Measurements from ENCODE around the gene ZYG11B. TPM values are rescaled to one million over a fixed set of nuclear protein-coding genes. Genes with fewer than 3 reads are reported as not detected.
A peak's percentile ranks its signal among the peaks of the same experiment; 100 is the strongest.

The ZYG11B gene
- total and polyA plus RNA-seq, 2 of the 13 experiments (the other 11 are each of a cell fraction or from before 2014, with no cell fraction given) = 6.9 to 17.9 TPM

DNA sequence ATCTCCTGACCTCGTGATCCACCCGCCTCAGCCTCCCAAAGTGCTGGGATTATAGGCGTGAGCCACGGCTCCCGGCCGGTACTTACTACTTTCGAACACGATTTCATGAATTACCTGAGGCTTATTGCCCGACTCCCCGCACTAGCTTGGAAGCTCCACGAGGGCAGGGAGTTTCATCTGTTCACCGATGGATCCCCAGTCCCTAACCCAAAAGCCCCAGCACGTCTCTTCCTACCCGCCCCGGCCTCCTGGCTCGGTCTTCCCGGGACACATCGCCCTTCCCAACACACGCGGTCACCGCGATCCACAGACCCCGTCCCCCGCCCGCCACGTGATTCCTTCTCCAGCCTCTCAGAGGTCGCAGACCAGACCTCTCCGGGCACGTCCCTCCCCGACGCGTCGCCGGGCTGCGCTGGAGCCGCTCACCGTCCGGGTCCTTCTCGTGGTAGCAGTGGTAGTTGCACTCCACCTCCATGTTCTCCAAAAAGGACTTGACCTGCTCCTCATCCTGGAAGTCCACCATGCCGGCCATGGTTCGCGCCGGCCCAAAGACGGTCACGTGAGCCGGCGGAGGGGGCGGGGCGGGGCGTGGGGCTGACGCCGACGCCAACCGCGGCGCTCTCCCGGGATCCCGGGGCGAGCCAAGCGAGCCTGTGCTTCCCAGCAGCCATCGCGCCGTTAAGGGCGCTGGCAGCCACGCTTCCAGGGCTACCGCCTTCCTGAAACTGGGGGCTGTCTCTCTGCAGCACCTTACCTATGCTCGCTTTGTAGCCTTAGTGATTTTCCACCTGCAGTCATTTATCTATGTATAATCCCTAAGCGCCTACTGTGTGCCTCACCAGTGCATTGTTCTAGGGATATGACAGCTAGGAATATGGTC, 28.2 kb upstream of the ZYG11B start, which contains the start of gene COA7 (continued):
- no peak for TF ChIP-seq MAFK (conservative IDR thresholded peaks at IDR 0.05 in 1 of 2, IDR thresholded peaks at IDR 0.05 in 1 of 2; ENCODE audit: low read length in 2 of 2)
- TF ChIP-seq NR2C2 (CRISPR knock-in tag; IDR thresholded peaks at IDR 0.05; ENCODE audit: borderline replicate concordance) = peak; percentile 72; the same call in 1 of the 2 replicates
- TF ChIP-seq, protein P1, sequence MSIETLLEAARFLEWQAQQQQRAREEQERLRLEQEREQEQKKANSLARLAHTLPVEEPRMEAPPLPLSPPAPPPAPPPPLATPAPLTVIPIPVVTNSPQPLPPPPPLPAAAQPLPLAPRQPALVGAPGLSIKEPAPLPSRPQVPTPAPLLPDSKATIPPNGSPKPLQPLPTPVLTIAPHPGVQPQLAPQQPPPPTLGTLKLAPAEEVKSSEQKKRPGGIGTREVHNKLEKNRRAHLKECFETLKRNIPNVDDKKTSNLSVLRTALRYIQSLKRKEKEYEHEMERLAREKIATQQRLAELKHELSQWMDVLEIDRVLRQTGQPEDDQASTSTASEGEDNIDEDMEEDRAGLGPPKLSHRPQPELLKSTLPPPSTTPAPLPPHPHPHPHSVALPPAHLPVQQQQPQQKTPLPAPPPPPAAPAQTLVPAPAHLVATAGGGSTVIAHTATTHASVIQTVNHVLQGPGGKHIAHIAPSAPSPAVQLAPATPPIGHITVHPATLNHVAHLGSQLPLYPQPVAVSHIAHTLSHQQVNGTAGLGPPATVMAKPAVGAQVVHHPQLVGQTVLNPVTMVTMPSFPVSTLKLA (IDR thresholded peaks at IDR 0.05) = peak; percentile 78
- TF ChIP-seq, protein P2, sequence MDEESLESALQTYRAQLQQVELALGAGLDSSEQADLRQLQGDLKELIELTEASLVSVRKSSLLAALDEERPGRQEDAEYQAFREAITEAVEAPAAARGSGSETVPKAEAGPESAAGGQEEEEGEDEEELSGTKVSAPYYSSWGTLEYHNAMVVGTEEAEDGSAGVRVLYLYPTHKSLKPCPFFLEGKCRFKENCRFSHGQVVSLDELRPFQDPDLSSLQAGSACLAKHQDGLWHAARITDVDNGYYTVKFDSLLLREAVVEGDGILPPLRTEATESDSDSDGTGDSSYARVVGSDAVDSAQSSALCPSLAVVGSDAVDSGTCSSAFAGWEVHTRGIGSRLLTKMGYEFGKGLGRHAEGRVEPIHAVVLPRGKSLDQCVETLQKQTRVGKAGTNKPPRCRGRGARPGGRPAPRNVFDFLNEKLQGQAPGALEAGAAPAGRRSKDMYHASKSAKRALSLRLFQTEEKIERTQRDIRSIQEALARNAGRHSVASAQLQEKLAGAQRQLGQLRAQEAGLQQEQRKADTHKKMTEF (CRISPR knock-in tag; IDR thresholded peaks at IDR 0.05) = peak; percentile 85; the same call in 1 of the 2 replicates
- TF ChIP-seq ZNF225 (CRISPR knock-in tag; IDR thresholded peaks at IDR 0.05) = peak; percentile 93
- no peak for TF ChIP-seq ATAD3A (CRISPR knock-in tag; IDR thresholded peaks at IDR 0.05)
- no peak for TF ChIP-seq HNRNPH1 (optimal IDR thresholded peaks at IDR 0.05; ENCODE audit: low read depth, low read length)
- TF ChIP-seq, protein P3, sequence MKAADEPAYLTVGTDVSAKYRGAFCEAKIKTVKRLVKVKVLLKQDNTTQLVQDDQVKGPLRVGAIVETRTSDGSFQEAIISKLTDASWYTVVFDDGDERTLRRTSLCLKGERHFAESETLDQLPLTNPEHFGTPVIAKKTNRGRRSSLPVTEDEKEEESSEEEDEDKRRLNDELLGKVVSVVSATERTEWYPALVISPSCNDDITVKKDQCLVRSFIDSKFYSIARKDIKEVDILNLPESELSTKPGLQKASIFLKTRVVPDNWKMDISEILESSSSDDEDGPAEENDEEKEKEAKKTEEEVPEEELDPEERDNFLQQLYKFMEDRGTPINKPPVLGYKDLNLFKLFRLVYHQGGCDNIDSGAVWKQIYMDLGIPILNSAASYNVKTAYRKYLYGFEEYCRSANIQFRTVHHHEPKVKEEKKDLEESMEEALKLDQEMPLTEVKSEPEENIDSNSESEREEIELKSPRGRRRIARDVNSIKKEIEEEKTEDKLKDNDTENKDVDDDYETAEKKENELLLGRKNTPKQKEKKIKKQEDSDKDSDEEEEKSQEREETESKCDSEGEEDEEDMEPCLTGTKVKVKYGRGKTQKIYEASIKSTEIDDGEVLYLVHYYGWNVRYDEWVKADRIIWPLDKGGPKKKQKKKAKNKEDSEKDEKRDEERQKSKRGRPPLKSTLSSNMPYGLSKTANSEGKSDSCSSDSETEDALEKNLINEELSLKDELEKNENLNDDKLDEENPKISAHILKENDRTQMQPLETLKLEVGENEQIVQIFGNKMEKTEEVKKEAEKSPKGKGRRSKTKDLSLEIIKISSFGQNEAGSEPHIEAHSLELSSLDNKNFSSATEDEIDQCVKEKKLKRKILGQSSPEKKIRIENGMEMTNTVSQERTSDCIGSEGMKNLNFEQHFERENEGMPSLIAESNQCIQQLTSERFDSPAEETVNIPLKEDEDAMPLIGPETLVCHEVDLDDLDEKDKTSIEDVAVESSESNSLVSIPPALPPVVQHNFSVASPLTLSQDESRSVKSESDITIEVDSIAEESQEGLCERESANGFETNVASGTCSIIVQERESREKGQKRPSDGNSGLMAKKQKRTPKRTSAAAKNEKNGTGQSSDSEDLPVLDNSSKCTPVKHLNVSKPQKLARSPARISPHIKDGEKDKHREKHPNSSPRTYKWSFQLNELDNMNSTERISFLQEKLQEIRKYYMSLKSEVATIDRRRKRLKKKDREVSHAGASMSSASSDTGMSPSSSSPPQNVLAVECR (CRISPR knock-in tag; IDR thresholded peaks at IDR 0.05; ENCODE audit: borderline replicate concordance) = peak; percentile 93
- peak; percentile 83 for TF ChIP-seq TMF1 (CRISPR knock-in tag; IDR thresholded peaks at IDR 0.05; ENCODE audit: low read depth)
- no peak for TF ChIP-seq NR1H2 (CRISPR knock-in tag; IDR thresholded peaks at IDR 0.05; ENCODE audit: borderline replicate concordance, low read depth)
- TF ChIP-seq, protein P4, sequence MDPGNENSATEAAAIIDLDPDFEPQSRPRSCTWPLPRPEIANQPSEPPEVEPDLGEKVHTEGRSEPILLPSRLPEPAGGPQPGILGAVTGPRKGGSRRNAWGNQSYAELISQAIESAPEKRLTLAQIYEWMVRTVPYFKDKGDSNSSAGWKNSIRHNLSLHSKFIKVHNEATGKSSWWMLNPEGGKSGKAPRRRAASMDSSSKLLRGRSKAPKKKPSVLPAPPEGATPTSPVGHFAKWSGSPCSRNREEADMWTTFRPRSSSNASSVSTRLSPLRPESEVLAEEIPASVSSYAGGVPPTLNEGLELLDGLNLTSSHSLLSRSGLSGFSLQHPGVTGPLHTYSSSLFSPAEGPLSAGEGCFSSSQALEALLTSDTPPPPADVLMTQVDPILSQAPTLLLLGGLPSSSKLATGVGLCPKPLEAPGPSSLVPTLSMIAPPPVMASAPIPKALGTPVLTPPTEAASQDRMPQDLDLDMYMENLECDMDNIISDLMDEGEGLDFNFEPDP (CRISPR knock-in tag; conservative IDR thresholded peaks at IDR 0.05) = no peak
- TF ChIP-seq, protein P5, sequence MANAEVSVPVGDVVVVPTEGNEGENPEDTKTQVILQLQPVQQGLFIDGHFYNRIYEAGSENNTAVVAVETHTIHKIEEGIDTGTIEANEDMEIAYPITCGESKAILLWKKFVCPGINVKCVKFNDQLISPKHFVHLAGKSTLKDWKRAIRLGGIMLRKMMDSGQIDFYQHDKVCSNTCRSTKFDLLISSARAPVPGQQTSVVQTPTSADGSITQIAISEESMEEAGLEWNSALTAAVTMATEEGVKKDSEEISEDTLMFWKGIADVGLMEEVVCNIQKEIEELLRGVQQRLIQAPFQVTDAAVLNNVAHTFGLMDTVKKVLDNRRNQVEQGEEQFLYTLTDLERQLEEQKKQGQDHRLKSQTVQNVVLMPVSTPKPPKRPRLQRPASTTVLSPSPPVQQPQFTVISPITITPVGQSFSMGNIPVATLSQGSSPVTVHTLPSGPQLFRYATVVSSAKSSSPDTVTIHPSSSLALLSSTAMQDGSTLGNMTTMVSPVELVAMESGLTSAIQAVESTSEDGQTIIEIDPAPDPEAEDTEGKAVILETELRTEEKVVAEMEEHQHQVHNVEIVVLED (CRISPR knock-in tag; IDR thresholded peaks at IDR 0.05; ENCODE audit: borderline replicate concordance) = peak; percentile 92
- TF ChIP-seq NFKB2 (CRISPR knock-in tag; IDR thresholded peaks at IDR 0.05; ENCODE audit: borderline replicate concordance) = peak; percentile 99
- TF ChIP-seq DMAP1 (CRISPR knock-in tag; IDR thresholded peaks at IDR 0.05) = peak; percentile 96
- TF ChIP-seq, protein P6, sequence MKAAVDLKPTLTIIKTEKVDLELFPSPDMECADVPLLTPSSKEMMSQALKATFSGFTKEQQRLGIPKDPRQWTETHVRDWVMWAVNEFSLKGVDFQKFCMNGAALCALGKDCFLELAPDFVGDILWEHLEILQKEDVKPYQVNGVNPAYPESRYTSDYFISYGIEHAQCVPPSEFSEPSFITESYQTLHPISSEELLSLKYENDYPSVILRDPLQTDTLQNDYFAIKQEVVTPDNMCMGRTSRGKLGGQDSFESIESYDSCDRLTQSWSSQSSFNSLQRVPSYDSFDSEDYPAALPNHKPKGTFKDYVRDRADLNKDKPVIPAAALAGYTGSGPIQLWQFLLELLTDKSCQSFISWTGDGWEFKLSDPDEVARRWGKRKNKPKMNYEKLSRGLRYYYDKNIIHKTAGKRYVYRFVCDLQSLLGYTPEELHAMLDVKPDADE (CRISPR knock-in tag; IDR thresholded peaks at IDR 0.05) = peak; percentile 93; the same call in 1 of the 2 replicates
- TF ChIP-seq RBM22 (optimal IDR thresholded peaks at IDR 0.05; ENCODE audit: low read length) = no peak

All from HepG2 (cell line).